Epithelial cell of proximal tubule (primary cell): Measurements from ENCODE around the gene HMGCS1. TPM values are rescaled to one million over a fixed set of nuclear protein-coding genes. Genes with fewer than 3 reads are reported as not detected.
"Not testable (repeated sequence)": the region's sequence is repeated elsewhere in the genome, so short reads cannot be mapped to it uniquely, and the experiment has no call there.

Experiments used
- DNase-seq: peaks from one replicate; pipeline ENCODE4 v3.0.0-alpha.2; 2011; ENCODE audit warnings: low read depth
- H3K4me3 ChIP-seq: 2 replicates; pipeline ENCODE4 v1.5.1; 2011; ENCODE audit warnings: low read depth, mild to moderate bottlenecking, low read length
- total RNA-seq: library from RNA; depleted of rRNA; stranded (reverse); fragments of >200 nt; gene quantifications from 2 replicates; pipeline ENCODE4 v1.2.3, GENCODE V29; 2015
- TF ChIP-seq, protein P1 (sequence below): conservative IDR thresholded peaks from 2 replicates; pipeline ENCODE4 v1.5.1; 2012; ENCODE audit warnings: low read depth, mild to moderate bottlenecking, low read length

HMGCS1 gene
- total RNA-seq, 1 donor from 2014 or later, result 34.4 TPM

DNA sequence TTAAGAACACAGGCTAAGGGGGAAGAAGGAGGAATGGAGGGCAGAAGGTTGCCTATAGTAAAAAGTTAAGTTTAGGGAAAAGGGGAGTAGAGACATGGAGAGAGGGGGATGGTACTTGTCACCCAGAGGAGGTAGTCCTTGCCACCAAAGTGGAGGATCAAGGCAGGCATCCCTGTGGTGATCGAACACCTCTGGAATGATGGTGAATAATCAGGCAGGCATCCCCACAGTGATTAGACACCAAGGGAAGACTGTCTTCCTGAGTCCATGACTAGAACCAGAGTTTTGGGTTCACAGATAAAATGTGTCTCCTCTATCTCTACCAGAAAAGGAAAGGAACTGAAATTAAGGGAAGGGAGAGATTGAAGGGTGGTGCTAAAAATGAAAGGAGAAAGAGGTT, 19.2 kb upstream of the HMGCS1 start:
- TF ChIP-seq, protein P1, sequence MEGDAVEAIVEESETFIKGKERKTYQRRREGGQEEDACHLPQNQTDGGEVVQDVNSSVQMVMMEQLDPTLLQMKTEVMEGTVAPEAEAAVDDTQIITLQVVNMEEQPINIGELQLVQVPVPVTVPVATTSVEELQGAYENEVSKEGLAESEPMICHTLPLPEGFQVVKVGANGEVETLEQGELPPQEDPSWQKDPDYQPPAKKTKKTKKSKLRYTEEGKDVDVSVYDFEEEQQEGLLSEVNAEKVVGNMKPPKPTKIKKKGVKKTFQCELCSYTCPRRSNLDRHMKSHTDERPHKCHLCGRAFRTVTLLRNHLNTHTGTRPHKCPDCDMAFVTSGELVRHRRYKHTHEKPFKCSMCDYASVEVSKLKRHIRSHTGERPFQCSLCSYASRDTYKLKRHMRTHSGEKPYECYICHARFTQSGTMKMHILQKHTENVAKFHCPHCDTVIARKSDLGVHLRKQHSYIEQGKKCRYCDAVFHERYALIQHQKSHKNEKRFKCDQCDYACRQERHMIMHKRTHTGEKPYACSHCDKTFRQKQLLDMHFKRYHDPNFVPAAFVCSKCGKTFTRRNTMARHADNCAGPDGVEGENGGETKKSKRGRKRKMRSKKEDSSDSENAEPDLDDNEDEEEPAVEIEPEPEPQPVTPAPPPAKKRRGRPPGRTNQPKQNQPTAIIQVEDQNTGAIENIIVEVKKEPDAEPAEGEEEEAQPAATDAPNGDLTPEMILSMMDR, result no peak
- DNase-seq, result no peak
- no peak overlapping the region for H3K4me3 ChIP-seq

DNA sequence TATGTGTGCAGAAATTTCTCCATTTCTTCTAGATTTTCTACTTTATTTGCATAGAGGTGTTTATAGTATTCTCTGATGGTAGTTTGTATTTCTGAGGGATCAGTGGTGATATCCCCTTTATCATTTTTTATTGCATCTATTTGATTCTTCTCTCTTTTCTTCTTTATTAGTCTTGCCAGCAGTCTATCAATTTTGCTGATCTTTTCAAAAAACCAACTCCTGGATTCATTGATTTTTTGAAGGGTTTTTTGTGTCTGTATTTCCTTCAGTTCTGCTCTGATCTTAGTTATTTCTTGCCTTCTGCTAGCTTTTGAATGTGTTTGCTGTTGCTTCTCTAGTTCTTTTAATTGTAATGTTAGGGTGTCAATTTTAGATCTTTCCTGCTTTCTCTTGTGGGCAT, 12.4 kb upstream of the HMGCS1 start:
- not testable (repeated sequence) for H3K4me3 ChIP-seq, DNase-seq

DNA sequence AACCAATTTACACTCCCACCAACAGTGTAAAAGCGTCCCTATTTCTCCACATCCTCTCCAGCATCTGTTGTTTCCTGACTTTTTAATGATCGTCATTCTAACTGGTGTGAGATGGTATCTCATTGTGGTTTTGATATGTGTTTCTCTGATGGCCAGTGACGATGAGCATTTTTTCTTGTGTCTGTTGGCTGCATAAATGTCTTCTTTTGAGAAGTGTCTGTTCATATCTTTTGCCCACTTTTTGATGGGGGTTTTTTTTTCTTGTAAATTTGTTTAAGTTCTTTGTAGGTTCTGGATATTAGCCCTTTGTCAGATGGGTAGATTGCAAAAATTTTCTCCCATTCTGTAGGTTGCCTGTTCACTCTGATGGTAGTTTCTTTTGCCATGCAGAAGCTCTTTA, 10.3 kb upstream of the HMGCS1 start:
- H3K4me3 ChIP-seq, result not testable (repeated sequence)

DNA sequence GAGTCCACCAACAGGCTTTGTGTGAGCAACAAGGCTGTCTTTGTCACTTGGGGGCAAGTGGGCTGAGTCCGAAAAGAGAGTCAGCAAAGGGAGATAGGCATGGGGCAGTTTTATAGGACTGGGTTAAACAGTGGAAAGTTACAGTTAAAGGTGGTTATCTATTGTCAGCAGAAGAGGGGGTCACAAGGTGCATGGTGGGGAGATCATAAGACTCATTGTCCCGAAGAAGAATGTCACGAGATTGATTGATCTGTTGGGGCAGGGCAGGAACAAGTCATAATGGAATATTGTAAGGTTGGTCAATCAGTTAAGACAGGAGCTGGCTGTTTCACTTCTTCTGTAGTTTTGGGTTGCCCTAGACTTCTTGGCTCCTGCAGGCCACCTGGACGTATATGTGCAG, 7.6 kb upstream of the HMGCS1 start:
- no peak for DNase-seq
- TF ChIP-seq, protein P1, result no peak
- H3K4me3 ChIP-seq, result no peak overlapping the region

More for the DNA sequence above, 10.3 kb upstream of the HMGCS1 start:
- not testable (repeated sequence) for DNase-seq

DNA sequence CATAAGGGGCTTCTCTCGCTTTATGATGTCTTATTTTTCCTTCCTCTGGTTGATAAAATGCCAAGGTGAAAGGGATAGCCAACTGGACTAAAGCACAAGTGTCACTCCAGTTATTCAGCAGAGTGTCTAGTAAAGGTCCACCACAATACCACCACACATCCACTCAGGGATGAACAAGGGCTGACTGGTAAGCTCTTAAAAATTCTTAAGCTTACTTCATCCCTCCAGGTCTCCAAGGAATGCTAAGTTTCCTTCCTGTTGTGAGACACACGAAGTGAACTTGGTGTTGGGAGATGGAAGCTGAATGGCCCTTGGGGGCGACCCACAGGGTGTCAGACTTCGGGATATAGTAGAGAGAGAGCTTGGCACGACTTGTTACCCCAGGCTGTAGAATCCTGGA, 3.2 kb upstream of the HMGCS1 start:
- TF ChIP-seq, protein P1, result no peak
- no peak for DNase-seq
- H3K4me3 ChIP-seq, result no peak overlapping the region

DNA sequence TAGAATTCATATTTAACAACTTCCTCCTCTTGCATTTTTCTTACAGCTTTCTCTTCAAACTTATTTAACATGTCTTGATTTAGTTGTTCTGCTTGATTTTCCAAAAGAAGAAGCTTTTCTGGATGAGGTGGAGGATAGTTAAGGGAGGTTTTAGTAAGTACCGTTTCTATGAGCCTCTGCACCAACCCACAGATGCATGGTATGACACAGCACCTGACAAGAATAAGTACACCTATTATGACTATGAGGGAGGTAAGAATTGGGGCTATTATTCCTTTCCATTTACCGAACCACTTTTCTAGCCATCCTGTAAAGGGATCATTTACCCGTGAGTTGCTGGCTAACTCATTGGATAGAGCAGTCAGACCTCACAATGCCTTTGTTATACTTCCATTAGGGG, 2.5 kb upstream of the HMGCS1 start:
- no peak overlapping the region for H3K4me3 ChIP-seq
- DNase-seq, result no peak
- TF ChIP-seq, protein P1, result no peak

DNA sequence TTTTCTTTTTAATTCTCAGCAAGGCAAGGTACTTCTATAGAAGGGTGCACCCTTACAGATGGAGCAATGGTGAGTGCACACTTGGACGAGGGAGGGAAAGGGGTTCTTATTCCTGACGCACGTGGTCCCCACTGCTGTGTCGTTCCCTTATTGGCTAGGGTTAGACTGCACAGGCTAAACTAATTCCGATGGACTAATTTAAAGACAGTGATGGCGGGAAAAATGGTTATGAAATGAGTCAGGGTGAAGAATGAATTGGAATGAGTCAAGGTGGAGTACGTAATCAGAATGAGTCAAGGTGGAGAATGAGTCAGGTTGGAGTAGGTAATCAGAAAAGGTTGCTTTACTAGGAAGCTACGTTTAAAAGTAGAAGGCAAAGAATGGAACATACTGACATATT, 2.1 kb upstream of the HMGCS1 start:
- peak; percentile 73 for DNase-seq
- no peak overlapping the region for H3K4me3 ChIP-seq
- TF ChIP-seq, protein P1, result no peak

DNA sequence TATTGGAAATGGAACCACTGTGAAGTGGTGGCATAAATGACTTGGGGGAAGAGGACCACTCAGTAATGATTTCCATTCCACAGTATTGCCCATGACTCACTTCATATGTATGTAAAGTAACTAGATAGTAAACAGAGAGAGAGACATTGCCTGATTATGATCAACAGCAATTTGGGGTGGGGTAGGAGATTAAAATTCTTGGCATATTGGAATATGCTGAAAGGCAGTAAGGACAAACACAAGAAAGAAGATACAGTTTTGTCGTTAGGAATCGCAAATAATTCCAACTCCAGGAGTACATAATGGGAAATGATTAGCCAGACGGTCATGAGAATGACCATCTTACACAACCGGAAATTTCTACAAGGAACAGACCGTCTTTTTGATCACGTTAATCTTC, 1.5 kb upstream of the HMGCS1 start:
- TF ChIP-seq, protein P1, result no peak
- H3K4me3 ChIP-seq, result no peak overlapping the region
- DNase-seq, result no peak
